GM06990 (cell line): ENCODE data around the gene CRYZ.
A peak's percentile ranks its signal among the peaks of the same experiment; 100 is the strongest.

ENCODE experiments used
- DNase-seq: peaks from one replicate; pipeline ENCODE4 v3.0.0-alpha.2; 2011; ENCODE audit not compliant: insufficient read length; ENCODE audit errors: extremely low read depth
- H3K27me3 ChIP-seq: replicated peaks from 2 replicates; pipeline ENCODE4 v1.6.0; 2011; ENCODE audit warnings: low read length; ENCODE audit not compliant: control insufficient read depth, insufficient read depth
- H3K36me3 ChIP-seq: 2 replicates; pipeline ENCODE4 v1.5.1; 2011; ENCODE audit warnings: low read length; ENCODE audit not compliant: control insufficient read depth, insufficient read depth
- H3K4me3 ChIP-seq: replicated peaks from 2 replicates; pipeline ENCODE4 v1.5.1; 2011; ENCODE audit warnings: low read depth, mild to moderate bottlenecking, control low read depth, low read length
- CTCF ChIP-seq: IDR thresholded peaks from 2 replicates; pipeline ENCODE4 v1.5.1; 2011; ENCODE audit warnings: low read length, control low read depth, mild to moderate bottlenecking, inconsistent platforms; ENCODE audit not compliant: insufficient read depth, poor library complexity, severe bottlenecking

The CRYZ gene

GRCh38 chr1:74684301-74684700 is 48.5 kb downstream of the CRYZ start:
- TF ChIP-seq CTCF: no peak
- H3K36me3 ChIP-seq: no peaks in the 10 kb centered on the region
- no peak overlapping the region for H3K4me3 ChIP-seq
- DNase-seq: no peak
- no peaks in the 10 kb centered on the region for H3K27me3 ChIP-seq

- no peak for DNase-seq
Observed at GRCh38 chr1:74683656-74684055, 49.2 kb downstream of the CRYZ start.

GRCh38 chr1:74681851-74682250 is 51.0 kb downstream of the CRYZ start:
- no peaks in the 10 kb centered on the region for H3K36me3 ChIP-seq
- no peak for TF ChIP-seq CTCF
- no peak for DNase-seq
- H3K27me3 ChIP-seq: no peaks in the 10 kb centered on the region; the same call in 1 of the 2 replicates
- H3K4me3 ChIP-seq: no peak overlapping the region

More at GRCh38 chr1:74683656-74684055, 49.2 kb downstream of the CRYZ start:
- Histone ChIP-seq H3K27me3 (no peaks in the 10 kb centered on the region), H3K36me3 (no peaks in the 10 kb centered on the region), H3K4me3 (no peak overlapping the region)
- TF ChIP-seq CTCF: no peak

GRCh38 chr1:74681449-74681848 is 51.4 kb downstream of the CRYZ start:
- Histone ChIP-seq H3K4me3 (no peak overlapping the region), H3K36me3 (no peaks in the 10 kb centered on the region), H3K27me3 (no peaks in the 10 kb centered on the region; the same call in 1 of the 2 replicates)
- DNase-seq: peak; percentile 34
- TF ChIP-seq CTCF: no peak

- no peaks in the 10 kb centered on the region; the same call in 1 of the 2 replicates for H3K27me3 ChIP-seq
- TF ChIP-seq CTCF: no peak
- DNase-seq: no peak
- no peaks in the 10 kb centered on the region for H3K36me3 ChIP-seq
- H3K4me3 ChIP-seq: no peak overlapping the region
Observed at GRCh38 chr1:74681001-74681400, 51.8 kb downstream of the CRYZ start.

- H3K36me3 ChIP-seq: no peaks in the 10 kb centered on the region
- no peak for TF ChIP-seq CTCF
- no peak for DNase-seq
- no peaks in the 10 kb centered on the region; the same call in 1 of the 2 replicates for H3K27me3 ChIP-seq
- H3K4me3 ChIP-seq: no peak overlapping the region
Observed at GRCh38 chr1:74679811-74680210, 53.0 kb downstream of the CRYZ start.
